ENCODE results near the gene UGT2A3. TPM values are rescaled to one million over a fixed set of nuclear protein-coding genes. Genes with fewer than 3 reads are reported as not detected.

The UGT2A3 gene
- total RNA-seq, 4 donors from 2014 or later, result not detected

DNA sequence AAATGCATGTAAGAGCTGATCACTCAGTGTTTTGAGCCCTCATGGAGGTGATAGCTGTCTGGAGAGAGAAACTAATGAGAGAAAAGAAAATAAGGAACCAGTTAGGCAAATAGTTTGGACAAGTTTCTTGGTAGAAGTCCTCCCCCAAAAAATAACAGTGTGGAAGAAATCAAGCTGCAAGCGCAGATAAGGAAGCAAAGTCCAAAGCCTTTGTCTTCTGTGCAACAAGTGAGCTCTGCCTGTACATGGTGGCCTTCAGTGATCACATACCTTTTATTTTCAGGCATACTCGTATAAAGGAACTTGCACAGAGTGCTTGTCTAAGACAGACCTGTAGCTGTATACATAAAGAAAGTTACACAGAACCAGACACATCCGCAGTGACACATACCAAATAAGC, 2.5 kb upstream of the UGT2A3 start:
- no peaks in the 10 kb centered on the region for H3K9me3 ChIP-seq
- TF ChIP-seq POLR2A (IDR thresholded peaks at IDR 0.05) (no peak), CTCF (IDR thresholded peaks at IDR 0.05) (no peak)
- H3K4me3 ChIP-seq, result no peak overlapping the region
- no peak overlapping the region for H3K27ac ChIP-seq
- no peaks in the 10 kb centered on the region for H3K27me3 ChIP-seq
- intact Hi-C loops (cut with DNase I; ENCODE audit: low total_unique reads), result no loop called here
- no peaks in the 10 kb centered on the region for H3K36me3 ChIP-seq
- no peak for DNase-seq
- H3K4me1 ChIP-seq, result no peaks in the 10 kb centered on the region

- Histone ChIP-seq H3K27ac (no peak overlapping the region), H3K4me1 (no peaks in the 10 kb centered on the region), H3K27me3 (no peaks in the 10 kb centered on the region), H3K9me3 (no peaks in the 10 kb centered on the region), H3K36me3 (no peaks in the 10 kb centered on the region), H3K4me3 (no peak overlapping the region)
- TF ChIP-seq CTCF (IDR thresholded peaks at IDR 0.05) (no peak), POLR2A (IDR thresholded peaks at IDR 0.05) (no peak)
- intact Hi-C loops (cut with DNase I; ENCODE audit: low total_unique reads), result no loop called here
- DNase-seq, result no peak
These were observed 1.5 kb upstream of the UGT2A3 start for GRCh38 chr4:68953056-68953596.

GRCh38 chr4:68951806-68952585, 392 bp upstream of the UGT2A3 start:
- Histone ChIP-seq H3K27ac (no peak overlapping the region), H3K27me3 (no peaks in the 10 kb centered on the region), H3K36me3 (no peaks in the 10 kb centered on the region), H3K4me3 (no peak overlapping the region), H3K4me1 (no peaks in the 10 kb centered on the region), H3K9me3 (no peaks in the 10 kb centered on the region)
- intact Hi-C loops (cut with DNase I; ENCODE audit: low total_unique reads), result no loop called here
- TF ChIP-seq POLR2A (IDR thresholded peaks at IDR 0.05) (no peak), CTCF (IDR thresholded peaks at IDR 0.05) (no peak)
- DNase-seq, result no peak

DNA sequence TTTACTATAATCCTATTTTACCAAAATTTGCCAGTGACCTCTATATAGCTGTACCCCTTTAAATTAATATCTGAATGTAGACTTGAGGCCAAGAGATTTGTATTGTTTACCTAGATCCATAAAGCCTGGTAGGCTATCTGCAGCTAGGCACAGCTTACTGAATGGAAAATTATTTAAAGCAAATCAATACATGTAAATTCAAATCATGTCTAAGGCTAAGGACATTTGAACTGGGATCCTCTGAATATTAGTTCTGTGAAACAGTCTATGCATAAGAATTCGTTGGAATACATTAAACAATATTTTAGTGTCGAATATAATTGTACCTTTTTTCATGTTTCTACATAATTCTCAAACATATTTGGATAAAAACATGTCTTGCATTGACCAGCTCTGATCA, 1.6 kb downstream of the UGT2A3 start:
- no peaks in the 10 kb centered on the region for H3K27me3 ChIP-seq
- intact Hi-C loops (cut with DNase I; ENCODE audit: low total_unique reads), result no loop called here
- H3K4me1 ChIP-seq, result no peaks in the 10 kb centered on the region
- no peaks in the 10 kb centered on the region for H3K9me3 ChIP-seq
- no peak for TF ChIP-seq CTCF (IDR thresholded peaks at IDR 0.05)
- no peak for TF ChIP-seq POLR2A (IDR thresholded peaks at IDR 0.05)
- H3K36me3 ChIP-seq, result no peaks in the 10 kb centered on the region
- H3K27ac ChIP-seq, result no peak overlapping the region
- no peak for DNase-seq
- no peak overlapping the region for H3K4me3 ChIP-seq

- TF ChIP-seq CTCF (IDR thresholded peaks at IDR 0.05) (no peak), POLR2A (IDR thresholded peaks at IDR 0.05) (no peak)
- no peaks in the 10 kb centered on the region for H3K27me3 ChIP-seq
- no peaks in the 10 kb centered on the region for H3K36me3 ChIP-seq
- no peak overlapping the region for H3K4me3 ChIP-seq
- H3K9me3 ChIP-seq, result no peaks in the 10 kb centered on the region
- intact Hi-C loops (cut with DNase I; ENCODE audit: low total_unique reads), result no loop called here
- no peak overlapping the region for H3K27ac ChIP-seq
- no peak for DNase-seq
- no peaks in the 10 kb centered on the region for H3K4me1 ChIP-seq
These were observed 2.6 kb downstream of the UGT2A3 start for GRCh38 chr4:68948985-68949384.
